ENCODE data around the gene C16orf96.

DNA sequence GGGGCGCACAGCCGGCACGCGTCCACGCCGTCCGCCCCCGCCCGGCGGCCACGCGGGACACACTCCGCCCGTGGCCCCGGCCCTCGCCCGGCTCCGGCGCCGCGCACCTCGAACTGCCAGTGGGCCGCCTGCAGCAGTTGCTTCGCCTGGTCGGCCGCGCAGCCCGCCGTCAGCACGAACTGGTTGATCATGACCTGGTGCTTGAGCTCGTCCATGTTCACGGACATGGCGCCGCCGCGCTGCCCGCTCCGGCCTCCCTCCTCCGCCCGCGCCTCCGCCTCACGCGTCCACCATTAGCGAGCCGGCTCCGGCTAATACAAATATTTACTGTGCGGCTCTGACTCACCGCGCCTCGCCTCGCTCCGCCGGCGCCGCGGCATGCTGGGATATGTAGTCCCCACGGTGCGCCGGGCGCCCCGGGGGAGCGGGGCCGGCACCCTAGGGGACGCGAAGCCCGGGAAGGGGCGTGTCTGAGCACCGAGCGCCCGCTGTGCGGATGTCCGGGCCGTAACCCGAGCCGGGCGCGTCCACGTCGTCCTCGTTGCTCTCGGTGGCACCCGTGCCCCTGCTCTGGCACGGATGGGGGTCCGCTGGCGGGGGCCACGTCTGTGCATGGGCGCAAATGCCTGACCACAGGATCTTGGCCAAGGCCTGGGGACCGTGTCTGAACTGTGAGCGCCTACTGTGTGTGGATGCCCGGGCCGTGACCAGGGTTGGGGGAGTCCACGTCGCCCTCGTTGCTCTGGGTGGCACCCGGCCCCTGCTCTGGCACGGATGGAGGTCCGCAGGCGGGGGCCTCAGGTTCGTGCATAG is 58.6 kb downstream of the C16orf96 start, which contains the start of gene UBALD1:
- TF ChIP-seq, protein P1, sequence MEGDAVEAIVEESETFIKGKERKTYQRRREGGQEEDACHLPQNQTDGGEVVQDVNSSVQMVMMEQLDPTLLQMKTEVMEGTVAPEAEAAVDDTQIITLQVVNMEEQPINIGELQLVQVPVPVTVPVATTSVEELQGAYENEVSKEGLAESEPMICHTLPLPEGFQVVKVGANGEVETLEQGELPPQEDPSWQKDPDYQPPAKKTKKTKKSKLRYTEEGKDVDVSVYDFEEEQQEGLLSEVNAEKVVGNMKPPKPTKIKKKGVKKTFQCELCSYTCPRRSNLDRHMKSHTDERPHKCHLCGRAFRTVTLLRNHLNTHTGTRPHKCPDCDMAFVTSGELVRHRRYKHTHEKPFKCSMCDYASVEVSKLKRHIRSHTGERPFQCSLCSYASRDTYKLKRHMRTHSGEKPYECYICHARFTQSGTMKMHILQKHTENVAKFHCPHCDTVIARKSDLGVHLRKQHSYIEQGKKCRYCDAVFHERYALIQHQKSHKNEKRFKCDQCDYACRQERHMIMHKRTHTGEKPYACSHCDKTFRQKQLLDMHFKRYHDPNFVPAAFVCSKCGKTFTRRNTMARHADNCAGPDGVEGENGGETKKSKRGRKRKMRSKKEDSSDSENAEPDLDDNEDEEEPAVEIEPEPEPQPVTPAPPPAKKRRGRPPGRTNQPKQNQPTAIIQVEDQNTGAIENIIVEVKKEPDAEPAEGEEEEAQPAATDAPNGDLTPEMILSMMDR (IDR thresholded peaks at IDR 0.05; ENCODE audit: control extremely low read depth in 1 of 3, insufficient read depth in 1 of 3, low read depth in 1 of 3, low read length in 3 of 3): no peak
- TF ChIP-seq EP300 (IDR thresholded peaks at IDR 0.05; ENCODE audit: borderline replicate concordance in 1 of 2, low read depth in 2 of 2, low read length in 2 of 2) (peak in 1 of 2 experiments; percentile 67; a peak in 1 of 3 replicates), TAF7 (optimal IDR thresholded peaks at IDR 0.05; ENCODE audit: borderline replicate concordance, low read depth, low read length) (peak; percentile 95)

Measured in H1 (cell line).